AG04449 (cell line): ENCODE results near the gene MESD.

Source experiments
- CTCF ChIA-PET: fragments of 350-600 bp; formaldehyde crosslinking; extraction: SDS; loops from one replicate; lab custom pipeline; 2021; ENCODE audit warnings: antibody characterized with exemption; lab: Yijun Ruan, JAX
- POLR2A ChIA-PET: fragments of 400-600, 350-600 bp; formaldehyde crosslinking; extraction: SDS; loops from one replicate; lab custom pipeline; 2020; ENCODE audit warnings: antibody characterized with exemption, inconsistent platforms; lab: Yijun Ruan, JAX
- DNase-seq: peaks from one replicate; pipeline ENCODE4 v3.0.0-alpha.2; 2010; ENCODE audit warnings: low read depth, low spot score
- H3K4me3 ChIP-seq: 2 replicates; pipeline ENCODE4 v1.5.1; 2011; ENCODE audit warnings: low read depth, mild to moderate bottlenecking, control low read depth, low read length
- CTCF ChIP-seq: IDR thresholded peaks from one replicate; pipeline ENCODE4 v1.5.1; 2011; ENCODE audit warnings: mild to moderate bottlenecking, moderate library complexity, low read length, control low read depth, inconsistent platforms; ENCODE audit not compliant: insufficient read depth; ENCODE audit errors: missing control alignments

MESD gene

DNA sequence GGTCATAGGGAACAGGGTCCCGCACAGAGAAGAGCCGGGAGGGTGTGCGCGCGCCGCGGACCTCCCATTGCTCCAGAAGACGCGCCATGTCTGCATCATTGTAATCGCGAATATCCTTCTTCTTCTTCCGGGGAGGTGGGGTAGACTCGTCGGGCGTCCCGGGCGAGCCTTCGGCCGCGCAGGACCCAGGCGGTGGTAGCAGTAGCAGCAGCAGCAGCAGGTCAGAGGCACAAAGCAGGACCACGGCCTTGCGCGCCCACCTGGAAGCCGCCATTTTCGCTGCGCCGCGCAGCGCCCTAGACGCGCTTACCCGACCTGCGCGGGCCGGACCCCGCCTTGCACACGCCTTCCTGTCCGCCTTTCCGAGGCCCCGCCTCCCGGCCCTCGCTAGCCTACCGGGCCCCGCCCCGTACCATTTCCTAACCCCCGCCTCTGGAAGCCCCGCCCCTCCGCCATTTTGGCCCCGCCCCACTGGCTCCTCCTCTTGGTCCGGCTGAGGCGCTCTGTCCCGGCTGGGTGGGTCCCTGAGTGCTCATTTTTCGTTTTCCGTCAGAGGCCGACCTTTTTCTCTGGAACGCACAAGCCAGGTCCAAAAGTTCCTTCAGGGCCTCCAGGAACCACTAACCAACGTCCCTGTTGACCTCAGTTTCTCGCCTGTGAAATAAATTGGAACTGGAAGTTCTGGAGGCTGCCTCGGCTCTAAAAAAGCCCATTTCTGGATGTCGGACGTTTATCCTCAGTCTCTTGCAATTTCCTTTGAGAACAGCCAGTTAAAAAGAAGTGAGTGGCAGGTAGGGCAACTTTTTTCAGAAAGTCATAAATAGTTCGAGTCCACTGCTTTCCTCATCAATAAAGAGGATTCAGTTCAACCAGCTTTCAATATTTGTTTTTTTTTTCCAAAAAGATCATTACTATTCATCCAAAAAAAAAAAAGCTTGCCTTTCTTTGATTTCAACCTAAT is at the start of gene MESD:
MESD (minus strand) TSS at position 302 of the 961 bp plus-strand sequence; CDS start at position 274, 28 bp downstream.
- DNase-seq, result peak; percentile 46
- TF ChIP-seq CTCF, result no peak
- ChIA-PET POLR2A (interaction anchor here (0.7 to 1.9 kb wide), 2 partner anchors 11 to 656 kb away, joined by 4 to 9 read pairs; partner anchors contain the start of gene TLNRD1), CTCF (interaction anchor here (1.4 to 5.6 kb wide), 7 partner anchors 10 to 534 kb away, joined by 3 to 34 read pairs (median 5); no protein-coding TSS in a partner anchor)
- H3K4me3 ChIP-seq, result peak within 1 kb of the TSS; percentile 90

- DNase-seq, result no peak
- H3K4me3 ChIP-seq, result no peak overlapping the region
- ChIA-PET POLR2A (no interaction called here), CTCF (interaction anchor here (1.2 to 1.8 kb wide), 3 partner anchors 15 to 227 kb away, joined by 3 to 5 read pairs (median 3); no protein-coding TSS in a partner anchor)
- TF ChIP-seq CTCF, result no peak
Measured at GRCh38 chr15:81038975-81039607, 49.5 kb upstream of the MESD start.

DNA sequence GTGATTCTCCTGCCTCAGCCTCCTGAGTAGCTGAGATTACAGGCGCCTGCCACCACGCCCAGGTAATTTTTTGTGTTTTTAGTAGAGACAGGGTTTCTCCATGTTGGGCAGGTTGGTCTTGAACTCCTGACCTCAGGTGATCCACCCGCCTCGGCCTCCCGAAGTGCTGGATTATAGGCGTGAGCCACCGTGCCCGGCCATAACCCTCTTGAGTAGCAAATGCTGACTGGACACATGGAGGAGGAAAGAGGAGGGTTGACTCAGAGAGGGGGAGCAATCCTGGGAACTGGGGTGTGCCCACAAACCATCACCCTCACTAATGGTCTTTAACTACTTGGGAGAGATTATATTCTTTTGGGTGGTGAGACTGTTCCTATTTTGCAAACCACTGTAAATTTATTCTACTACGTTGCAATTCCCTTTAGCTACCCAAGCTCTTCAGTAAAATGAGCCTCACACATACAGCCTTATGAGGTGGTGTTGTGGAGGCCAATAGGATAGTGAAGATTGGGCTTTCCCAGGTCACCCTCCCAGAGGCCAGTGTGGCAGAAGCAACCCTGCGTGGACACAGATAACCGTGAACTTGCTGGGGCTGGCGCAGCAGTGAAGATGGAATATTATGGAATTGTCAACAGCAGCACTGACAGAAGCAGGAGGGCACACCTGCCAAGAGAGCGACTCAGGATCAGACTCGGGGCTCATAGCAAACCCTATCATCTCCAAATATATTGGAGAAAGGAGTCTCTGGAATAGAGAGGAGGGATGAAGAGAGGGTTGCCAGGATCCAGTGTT is 48.5 kb upstream of the MESD start:
- H3K4me3 ChIP-seq, result no peak overlapping the region
- CTCF ChIA-PET, result no interaction called here
- POLR2A ChIA-PET, result no interaction called here
- no peak for TF ChIP-seq CTCF
- DNase-seq, result no peak

GRCh38 chr15:81033508-81033907 is 43.9 kb upstream of the MESD start:
- no peak for TF ChIP-seq CTCF
- H3K4me3 ChIP-seq, result no peak overlapping the region
- ChIA-PET POLR2A (no interaction called here), CTCF (interaction anchor here (1.2 to 2.2 kb wide), 2 partner anchors 11 to 232 kb away, joined by 3 to 10 read pairs; no protein-coding TSS in a partner anchor)
- DNase-seq, result no peak

- no peak overlapping the region for H3K4me3 ChIP-seq
- no peak for DNase-seq
- CTCF ChIA-PET, result interaction anchor here (1.2 to 2.2 kb wide), 2 partner anchors 11 to 233 kb away, joined by 3 to 10 read pairs; no protein-coding TSS in a partner anchor
- POLR2A ChIA-PET, result no interaction called here
- no peak for TF ChIP-seq CTCF
Measured at GRCh38 chr15:81032818-81033217, 43.2 kb upstream of the MESD start.
